GM12865 (cell line): Measurements from ENCODE around the gene MN1.

Experiments used
- DNase-seq: peaks from one replicate; pipeline ENCODE4 v3.0.0; 2010; ENCODE audit warnings: low read depth
- H3K4me3 ChIP-seq: 2 replicates; pipeline ENCODE4 v1.5.1; 2011; ENCODE audit warnings: mild to moderate bottlenecking, low read depth, low read length, control low read depth
- TF ChIP-seq, protein P1 (sequence below): IDR thresholded peaks from 2 replicates; pipeline ENCODE4 v1.5.1; 2011; ENCODE audit warnings: low read length, control low read depth, low read depth, inconsistent platforms; ENCODE audit not compliant: insufficient read depth; ENCODE audit errors: missing control alignments

MN1 gene

GRCh38 chr22:27765706-27766291 is 35.8 kb downstream of the MN1 start:
- TF ChIP-seq, protein P1, sequence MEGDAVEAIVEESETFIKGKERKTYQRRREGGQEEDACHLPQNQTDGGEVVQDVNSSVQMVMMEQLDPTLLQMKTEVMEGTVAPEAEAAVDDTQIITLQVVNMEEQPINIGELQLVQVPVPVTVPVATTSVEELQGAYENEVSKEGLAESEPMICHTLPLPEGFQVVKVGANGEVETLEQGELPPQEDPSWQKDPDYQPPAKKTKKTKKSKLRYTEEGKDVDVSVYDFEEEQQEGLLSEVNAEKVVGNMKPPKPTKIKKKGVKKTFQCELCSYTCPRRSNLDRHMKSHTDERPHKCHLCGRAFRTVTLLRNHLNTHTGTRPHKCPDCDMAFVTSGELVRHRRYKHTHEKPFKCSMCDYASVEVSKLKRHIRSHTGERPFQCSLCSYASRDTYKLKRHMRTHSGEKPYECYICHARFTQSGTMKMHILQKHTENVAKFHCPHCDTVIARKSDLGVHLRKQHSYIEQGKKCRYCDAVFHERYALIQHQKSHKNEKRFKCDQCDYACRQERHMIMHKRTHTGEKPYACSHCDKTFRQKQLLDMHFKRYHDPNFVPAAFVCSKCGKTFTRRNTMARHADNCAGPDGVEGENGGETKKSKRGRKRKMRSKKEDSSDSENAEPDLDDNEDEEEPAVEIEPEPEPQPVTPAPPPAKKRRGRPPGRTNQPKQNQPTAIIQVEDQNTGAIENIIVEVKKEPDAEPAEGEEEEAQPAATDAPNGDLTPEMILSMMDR: no peak
- no peak for DNase-seq
- H3K4me3 ChIP-seq: no peak overlapping the region

GRCh38 chr22:27764722-27765236 is 36.8 kb downstream of the MN1 start:
- DNase-seq: no peak
- H3K4me3 ChIP-seq: no peak overlapping the region
- TF ChIP-seq, protein P1: no peak

DNA sequence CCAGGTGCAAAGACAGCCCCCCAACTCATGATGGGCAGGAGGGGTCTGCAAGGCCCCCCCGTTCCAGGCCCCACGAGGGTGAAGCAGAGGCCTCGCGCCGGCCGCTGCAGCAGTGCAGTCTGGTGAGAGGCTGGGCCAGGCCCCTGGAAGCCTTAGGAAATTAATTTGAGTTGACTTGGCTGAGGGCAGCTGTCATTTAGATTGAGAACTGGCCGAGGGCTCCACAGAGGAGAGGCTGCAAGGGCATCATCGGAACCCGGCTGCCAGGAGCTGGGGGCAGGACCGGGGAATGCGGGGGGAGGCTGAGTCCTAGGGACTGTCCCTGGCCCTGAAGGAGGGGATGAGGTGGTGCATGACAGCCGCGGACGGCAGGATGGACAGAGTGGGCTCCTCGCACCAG is 39.9 kb downstream of the MN1 start:
- no peak overlapping the region for H3K4me3 ChIP-seq
- no peak for DNase-seq
- TF ChIP-seq, protein P1: no peak

GRCh38 chr22:27761000-27761399 is 40.6 kb downstream of the MN1 start:
- DNase-seq: no peak
- no peak overlapping the region for H3K4me3 ChIP-seq
- TF ChIP-seq, protein P1: no peak

DNA sequence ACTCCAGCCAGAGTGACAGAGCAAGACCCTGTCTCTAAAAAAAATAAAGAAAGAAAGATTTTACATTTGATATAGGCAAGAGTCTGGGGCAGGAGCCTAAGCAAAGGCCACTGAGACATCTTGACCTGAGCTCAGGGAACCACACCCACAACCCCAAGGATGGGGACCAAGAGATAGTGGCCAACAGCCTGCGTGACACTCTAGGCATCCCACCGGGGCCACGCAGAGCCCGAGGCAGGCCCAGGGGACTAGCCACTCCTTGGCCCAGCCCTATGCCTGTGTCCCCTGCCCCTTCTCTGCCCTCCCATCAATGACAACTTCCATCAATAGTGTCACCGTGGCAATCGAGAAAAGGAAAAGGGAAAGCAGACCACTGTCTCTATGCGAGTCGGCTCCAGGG is 41.1 kb downstream of the MN1 start:
- H3K4me3 ChIP-seq: no peak overlapping the region
- DNase-seq: no peak
- TF ChIP-seq, protein P1: no peak

DNA sequence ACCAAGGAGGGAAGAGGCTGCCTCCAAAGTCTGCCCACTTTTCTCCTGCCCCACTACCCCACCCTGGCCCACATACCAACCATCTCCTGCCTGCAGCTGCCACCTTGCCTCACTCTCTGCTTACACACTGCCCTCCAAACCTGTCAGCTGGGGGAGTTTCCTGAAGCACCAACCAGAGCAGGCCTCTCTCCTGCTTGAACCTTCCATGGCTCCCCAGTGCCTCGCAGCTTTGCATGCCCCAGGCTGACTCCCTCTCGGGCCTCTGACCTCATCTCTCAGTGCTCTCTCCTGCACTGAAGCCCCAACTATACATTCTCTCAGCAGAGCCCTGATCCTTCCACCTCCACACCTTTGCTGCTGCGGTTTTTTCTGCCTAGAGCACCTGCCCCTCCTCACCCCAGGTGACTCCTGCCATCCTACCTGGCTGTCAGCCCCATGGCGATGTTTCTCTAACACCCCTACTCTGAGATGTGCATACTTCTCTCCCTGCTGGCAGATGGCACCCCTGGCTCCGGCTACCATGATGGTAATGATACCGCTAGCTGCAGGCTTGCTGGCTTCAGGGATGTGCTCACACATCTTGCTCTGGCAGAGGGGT is 43.5 kb downstream of the MN1 start:
- no peak for DNase-seq
- TF ChIP-seq, protein P1: no peak
- H3K4me3 ChIP-seq: no peak overlapping the region

- H3K4me3 ChIP-seq: no peak overlapping the region
- TF ChIP-seq, protein P1: no peak
- DNase-seq: no peak
Observed at GRCh38 chr22:27756212-27756660, 45.3 kb downstream of the MN1 start.
